H9 (cell line): ENCODE data around the gene SLC44A3. TPM values are rescaled to one million over a fixed set of nuclear protein-coding genes. Genes with fewer than 3 reads are reported as not detected.

ENCODE experiments used
- DNase-seq: peaks from one replicate; pipeline ENCODE4 v3.0.0-alpha.2; 2017
- H2AFZ ChIP-seq: one replicate; pipeline ENCODE4 v1.6.1; 2013; ENCODE audit warnings: mild to moderate bottlenecking, low read length, control low read depth, moderate library complexity
- H2AK5ac ChIP-seq: 2 replicates; pipeline ENCODE4 v1.6.1; 2013; ENCODE audit warnings: low read length, control low read depth, mixed read lengths; ENCODE audit not compliant: insufficient read length
- H2BK120ac ChIP-seq: one replicate; pipeline ENCODE4 v1.6.1; 2013; ENCODE audit warnings: low read depth, mild to moderate bottlenecking, low read length, control low read depth, inconsistent platforms; ENCODE audit not compliant: poor library complexity, severe bottlenecking
- H2BK12ac ChIP-seq: 2 replicates; pipeline ENCODE4 v1.6.1; 2013; ENCODE audit warnings: low read length, control low read depth, mixed read lengths, low read depth; ENCODE audit not compliant: insufficient read length
- H2BK15ac ChIP-seq: 2 replicates; pipeline ENCODE4 v1.6.1; 2013; ENCODE audit warnings: low read depth, low read length, control low read depth
- H2BK20ac ChIP-seq: one replicate; pipeline ENCODE4 v1.6.1; 2013; ENCODE audit warnings: low read depth, mild to moderate bottlenecking, low read length, control low read depth, inconsistent platforms; ENCODE audit not compliant: poor library complexity, severe bottlenecking
- H2BK5ac ChIP-seq: 2 replicates; pipeline ENCODE4 v1.6.1; 2013; ENCODE audit warnings: low read length, control low read depth, mixed read lengths; ENCODE audit not compliant: insufficient read length
- H3K14ac ChIP-seq: 2 replicates; pipeline ENCODE4 v1.6.1; 2013; ENCODE audit warnings: low read length, control low read depth; ENCODE audit not compliant: insufficient read depth
- H3K18ac ChIP-seq: 2 replicates; pipeline ENCODE4 v1.6.1; 2013; ENCODE audit warnings: low read depth, mild to moderate bottlenecking, mixed read lengths, low read length, control low read depth; ENCODE audit not compliant: insufficient read length
- H3K23ac ChIP-seq: 2 replicates; pipeline ENCODE4 v1.6.1; 2013; ENCODE audit warnings: low read length, control low read depth, mixed read lengths, low read depth; ENCODE audit not compliant: insufficient read length
- H3K23me2 ChIP-seq: 2 replicates; pipeline ENCODE4 v1.6.1; 2013; ENCODE audit warnings: low read depth, mild to moderate bottlenecking, mixed read lengths, low read length, control low read depth; ENCODE audit not compliant: insufficient read length, poor library complexity, severe bottlenecking
- H3K27ac ChIP-seq: 2 replicates; pipeline ENCODE4 v1.5.1; 2013; ENCODE audit warnings: low read length, control low read depth, mixed read lengths, low read depth; ENCODE audit not compliant: insufficient read length
- H3K27me3 ChIP-seq: 2 replicates; pipeline ENCODE4 v1.6.1; 2013; ENCODE audit warnings: low read length, control low read depth, inconsistent platforms; ENCODE audit not compliant: insufficient read depth
- H3K4ac ChIP-seq: 2 replicates; pipeline ENCODE4 v1.6.1; 2013; ENCODE audit warnings: low read depth, mild to moderate bottlenecking, control low read depth, inconsistent platforms, low read length, moderate library complexity
- H3K4me1 ChIP-seq: 2 replicates; pipeline ENCODE4 v1.6.1; 2013; ENCODE audit warnings: low read length, control low read depth, inconsistent platforms; ENCODE audit not compliant: insufficient read depth
- H3K4me2 ChIP-seq: 2 replicates; pipeline ENCODE4 v1.6.1; 2013; ENCODE audit warnings: low read length, control low read depth, mixed read lengths; ENCODE audit not compliant: insufficient read length, insufficient read depth
- H3K56ac ChIP-seq: 2 replicates; pipeline ENCODE4 v1.6.1; 2013; ENCODE audit warnings: low read depth, mild to moderate bottlenecking, mixed read lengths, low read length, control low read depth; ENCODE audit not compliant: insufficient read length
- H3K79me1 ChIP-seq: 2 replicates; pipeline ENCODE4 v1.6.1; 2013; ENCODE audit warnings: low read depth, mild to moderate bottlenecking, moderate library complexity, low read length, control low read depth, inconsistent platforms; ENCODE audit not compliant: insufficient read depth, poor library complexity, severe bottlenecking
- H3K79me2 ChIP-seq: 2 replicates; pipeline ENCODE4 v1.6.1; 2013; ENCODE audit warnings: low read length, control low read depth, inconsistent platforms; ENCODE audit not compliant: insufficient read depth
- H3K9ac ChIP-seq: 2 replicates; pipeline ENCODE4 v1.6.1; 2013; ENCODE audit warnings: low read length, control low read depth, mixed read lengths; ENCODE audit not compliant: insufficient read length; ENCODE audit errors: extremely low read depth
- H3K9me3 ChIP-seq: one replicate; pipeline ENCODE4 v1.6.1; 2013; ENCODE audit warnings: low read depth, low read length, inconsistent platforms; ENCODE audit not compliant: control insufficient read depth
- H3T11ph ChIP-seq: one replicate; pipeline ENCODE4 v1.6.1; 2013; ENCODE audit warnings: mild to moderate bottlenecking, low read length, control low read depth, inconsistent platforms
- H4K20me1 ChIP-seq: one replicate; pipeline ENCODE4 v1.6.1; 2013; ENCODE audit not compliant: control insufficient read depth, insufficient read length, insufficient read depth
- H4K5ac ChIP-seq: 2 replicates; pipeline ENCODE4 v1.6.1; 2013; ENCODE audit warnings: low read depth, mild to moderate bottlenecking, mixed read lengths, low read length, control low read depth; ENCODE audit not compliant: insufficient read length
- H4K8ac ChIP-seq: replicated peaks from 2 replicates; pipeline ENCODE4 v1.6.1; 2013; ENCODE audit warnings: low read length, control low read depth, mixed read lengths, low read depth; ENCODE audit not compliant: insufficient read length
- H4K91ac ChIP-seq: 2 replicates; pipeline ENCODE4 v1.6.1; 2013; ENCODE audit warnings: low read depth, mild to moderate bottlenecking, moderate library complexity, mixed read lengths, low read length, control low read depth; ENCODE audit not compliant: insufficient read length
- H3K27ac Mint-ChIP-seq, 3 experiments: 2 replicates in 2 of 3; 3 replicates in 1 of 3; pipeline ENCODE4 v1.8.0; 2020 to 2021; ENCODE audit warnings: mixed read lengths in 3 of 3, mild to moderate bottlenecking in 1 of 3, moderate library complexity in 1 of 3
- H3K27me3 Mint-ChIP-seq: 2 replicates; pipeline ENCODE4 v1.8.0; 2021; ENCODE audit warnings: low read depth, mild to moderate bottlenecking, moderate library complexity, mixed read lengths
- H3K36me3 Mint-ChIP-seq, 3 experiments: 2 replicates in 2 of 3; 3 replicates in 1 of 3; pipeline ENCODE4 v1.8.0; 2020 to 2021; ENCODE audit warnings: low read depth in 3 of 3, mixed read lengths in 3 of 3; ENCODE audit not compliant: insufficient read depth in 1 of 3
- H3K4me1 Mint-ChIP-seq, 2 experiments: 2 replicates each; pipeline ENCODE4 v1.8.0; 2020; ENCODE audit warnings: mixed read lengths in 2 of 2
- H3K4me3 Mint-ChIP-seq, 2 experiments: 2 replicates in 1 of 2; 3 replicates in 1 of 2; pipeline ENCODE4 v1.8.0; 2020 to 2021; ENCODE audit warnings: mild to moderate bottlenecking in 2 of 2, mixed read lengths in 2 of 2, moderate library complexity in 1 of 2
- H3K9me3 Mint-ChIP-seq, 2 experiments: 2 replicates in 1 of 2; 3 replicates in 1 of 2; pipeline ENCODE4 v1.8.0; 2020; ENCODE audit warnings: mild to moderate bottlenecking in 2 of 2, mixed read lengths in 2 of 2, moderate library complexity in 1 of 2
- whole genome bisulfite sequencing: extraction: QIAGEN DNeasy Blood & Tissue Kit; methylation state at CpG from one replicate; pipeline ENCODE4 v1.1.7; 2013; ENCODE audit warnings: missing lambda C conversion rate, low lambda C conversion rate, mixed read lengths; ENCODE audit not compliant: insufficient read length; ENCODE audit errors: extremely low coverage; 5-methylcytosine and 5-hydroxymethylcytosine counted together
- total RNA-seq: library from RNA; stranded (reverse); gene quantifications from 2 replicates; pipeline ENCODE4 v1.2.1, GENCODE V29; 2021
- TF ChIP-seq, protein P1 (sequence below): fragments of 200-600 bp; sonication (generic); conservative IDR thresholded peaks from 3 replicates; pipeline ENCODE4 v1.8.0; 2021; ENCODE audit warnings: antibody characterized with exemption, mild to moderate bottlenecking

The SLC44A3 gene
- total RNA-seq, 1 experiment from 2014 or later = 5.5 TPM

DNA sequence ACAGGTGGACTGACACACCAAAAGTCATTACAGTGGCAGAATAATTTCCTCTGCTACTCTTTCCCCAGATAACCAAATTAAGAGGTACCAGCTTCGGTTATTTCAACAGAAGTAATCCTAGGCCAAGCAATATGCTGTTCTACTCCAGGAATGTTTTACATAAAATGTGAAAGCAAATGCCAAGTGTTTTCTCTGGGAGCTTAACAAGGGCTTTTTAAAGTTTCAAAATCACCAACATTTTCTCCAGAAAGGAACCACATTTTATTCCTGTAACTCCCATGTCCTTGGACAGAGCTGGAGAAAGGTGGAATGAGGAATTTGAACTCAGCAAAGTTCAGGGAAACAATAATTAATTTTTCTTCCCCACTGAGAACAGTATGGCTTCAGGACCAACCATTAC lies 79.6 kb downstream of the SLC44A3 start:
- no peak overlapping the region for H3K4me2 ChIP-seq
- H2BK15ac ChIP-seq = no peak overlapping the region
- no peak overlapping the region for H3K4me3 Mint-ChIP-seq
- no peak overlapping the region for H4K5ac ChIP-seq
- H3K9ac ChIP-seq = no peak overlapping the region
- H2AK5ac ChIP-seq = no peak overlapping the region
- H3K23me2 ChIP-seq = no peaks in the 10 kb centered on the region
- H2BK120ac ChIP-seq = no peak overlapping the region
- TF ChIP-seq, protein P1, sequence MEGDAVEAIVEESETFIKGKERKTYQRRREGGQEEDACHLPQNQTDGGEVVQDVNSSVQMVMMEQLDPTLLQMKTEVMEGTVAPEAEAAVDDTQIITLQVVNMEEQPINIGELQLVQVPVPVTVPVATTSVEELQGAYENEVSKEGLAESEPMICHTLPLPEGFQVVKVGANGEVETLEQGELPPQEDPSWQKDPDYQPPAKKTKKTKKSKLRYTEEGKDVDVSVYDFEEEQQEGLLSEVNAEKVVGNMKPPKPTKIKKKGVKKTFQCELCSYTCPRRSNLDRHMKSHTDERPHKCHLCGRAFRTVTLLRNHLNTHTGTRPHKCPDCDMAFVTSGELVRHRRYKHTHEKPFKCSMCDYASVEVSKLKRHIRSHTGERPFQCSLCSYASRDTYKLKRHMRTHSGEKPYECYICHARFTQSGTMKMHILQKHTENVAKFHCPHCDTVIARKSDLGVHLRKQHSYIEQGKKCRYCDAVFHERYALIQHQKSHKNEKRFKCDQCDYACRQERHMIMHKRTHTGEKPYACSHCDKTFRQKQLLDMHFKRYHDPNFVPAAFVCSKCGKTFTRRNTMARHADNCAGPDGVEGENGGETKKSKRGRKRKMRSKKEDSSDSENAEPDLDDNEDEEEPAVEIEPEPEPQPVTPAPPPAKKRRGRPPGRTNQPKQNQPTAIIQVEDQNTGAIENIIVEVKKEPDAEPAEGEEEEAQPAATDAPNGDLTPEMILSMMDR = no peak
- no peaks in the 10 kb centered on the region for H3K9me3 ChIP-seq
- H2BK5ac ChIP-seq = no peak overlapping the region
- no peak overlapping the region for H2BK20ac ChIP-seq
- H3K4me1 ChIP-seq = no peaks in the 10 kb centered on the region
- H3K79me1 ChIP-seq = peaks cover 6% of the 10 kb centered on the region
- H3K27me3 Mint-ChIP-seq = no peaks in the 10 kb centered on the region
- H2BK12ac ChIP-seq = no peak overlapping the region
- no peak overlapping the region for H3K23ac ChIP-seq
- no peak overlapping the region for H3K14ac ChIP-seq
- H3K79me2 ChIP-seq = peaks cover 6% of the 10 kb centered on the region; the same call in 1 of the 2 replicates
- WGBS = no CpG with 5 or more reads among the region's 1 CpG
- peaks cover 8 to 10% of the 10 kb centered on the region in 2 experiments for H3K4me1 Mint-ChIP-seq
- no peaks in the 10 kb centered on the region for H3K27me3 ChIP-seq
- H4K20me1 ChIP-seq = no peaks in the 10 kb centered on the region
- H4K91ac ChIP-seq = no peak overlapping the region
- no peaks in the 10 kb centered on the region for H3K9me3 Mint-ChIP-seq
- no peak overlapping the region for H3T11ph ChIP-seq
- no peak overlapping the region for H3K56ac ChIP-seq
- no peak overlapping the region for H3K27ac Mint-ChIP-seq
- DNase-seq = no peak
- H3K36me3 Mint-ChIP-seq = peaks cover 24 to 76% (median 72%) of the 10 kb centered on the region in 3 experiments
- H2AFZ ChIP-seq = no peak overlapping the region
- no peak overlapping the region for H3K27ac ChIP-seq
- H4K8ac ChIP-seq = no peak overlapping the region
- no peak overlapping the region for H3K18ac ChIP-seq
- no peak overlapping the region for H3K4ac ChIP-seq
